SH-SY5Y (cell line): ENCODE measurements around the gene IGF1R.

Experiments
- GATA2 ChIP-seq: IDR thresholded peaks from 2 replicates; pipeline ENCODE4 v1.6.1; 2011; ENCODE audit warnings: mild to moderate bottlenecking, low read depth, low read length
- GATA3 ChIP-seq: IDR thresholded peaks from 2 replicates; pipeline ENCODE4 v1.6.1; 2011; ENCODE audit warnings: low read depth, mild to moderate bottlenecking, low read length, moderate library complexity

The IGF1R gene

GRCh38 chr15:98764291-98764690 is 116.0 kb downstream of the IGF1R start:
- TF ChIP-seq GATA2: no peak
- TF ChIP-seq GATA3: no peak

GRCh38 chr15:98765610-98766009 is 117.3 kb downstream of the IGF1R start:
- no peak for TF ChIP-seq GATA3
- no peak for TF ChIP-seq GATA2

DNA sequence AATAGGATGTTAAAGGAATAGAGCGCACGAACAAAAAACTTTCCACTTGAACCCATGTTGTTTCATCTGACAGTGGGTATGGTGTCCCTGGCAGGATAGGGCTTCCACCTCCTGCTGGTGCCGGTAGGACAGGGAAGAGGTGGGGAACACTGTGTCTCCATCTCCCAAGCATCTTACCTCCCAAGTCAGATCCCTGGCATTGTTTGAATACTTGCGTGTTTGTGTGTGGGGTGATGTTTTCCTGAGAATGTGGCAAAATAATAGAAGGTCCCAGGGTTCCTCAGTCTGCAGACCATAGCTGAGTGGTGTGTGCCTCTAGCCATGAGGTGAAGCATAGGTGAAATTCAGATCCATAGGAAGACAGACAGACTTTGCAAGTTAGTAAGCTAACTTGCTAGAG is 119.4 kb downstream of the IGF1R start:
- TF ChIP-seq GATA2 (no peak), GATA3 (no peak)

DNA sequence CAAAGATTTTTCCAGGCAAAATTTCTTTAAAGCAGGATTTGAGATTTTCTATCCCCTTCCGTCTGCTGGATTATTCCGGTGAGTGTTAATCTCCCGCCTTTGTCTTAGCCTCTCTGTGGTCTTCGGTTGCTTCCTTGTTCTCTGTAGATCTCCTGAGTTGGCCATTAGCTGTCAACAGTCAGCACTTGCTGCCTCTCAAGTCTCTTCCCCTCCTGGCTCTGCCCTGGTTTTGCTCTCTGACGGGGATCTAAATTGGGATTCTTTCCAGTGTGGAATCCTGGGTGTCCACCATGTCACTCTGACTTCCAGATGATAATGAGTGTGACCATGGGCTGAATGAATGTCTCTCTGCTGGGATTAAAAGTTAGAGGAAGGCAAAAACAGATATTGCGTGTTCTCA is 121.5 kb downstream of the IGF1R start:
- TF ChIP-seq GATA3 (no peak), GATA2 (no peak)

DNA sequence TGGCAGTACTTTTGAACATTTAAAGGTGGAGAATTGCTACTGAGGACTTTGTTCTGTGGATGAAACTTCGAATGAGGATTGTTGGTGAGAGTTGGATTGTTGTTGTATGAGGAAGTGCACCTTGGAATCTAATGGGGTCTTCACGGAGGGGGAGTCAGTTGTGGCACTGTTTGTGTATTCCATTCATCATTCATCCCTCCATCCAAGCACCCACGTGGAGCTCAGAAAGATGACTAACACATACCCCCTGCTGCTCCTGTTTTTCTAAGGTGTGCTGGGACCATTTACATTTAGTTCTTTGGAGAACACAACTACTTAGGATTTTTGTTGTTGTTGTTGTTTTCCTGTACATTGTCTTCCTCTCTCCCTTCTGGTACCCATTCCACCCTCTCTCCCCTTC is 122.6 kb downstream of the IGF1R start:
- TF ChIP-seq GATA3: no peak
- no peak for TF ChIP-seq GATA2

- TF ChIP-seq GATA2 (no peak), GATA3 (no peak)
These were observed 123.2 kb downstream of the IGF1R start for GRCh38 chr15:98771541-98771940.

GRCh38 chr15:98772895-98773294 is 124.6 kb downstream of the IGF1R start:
- TF ChIP-seq GATA2 (no peak), GATA3 (no peak)

- TF ChIP-seq GATA3 (no peak), GATA2 (no peak)
These were observed 125.3 kb downstream of the IGF1R start for GRCh38 chr15:98773616-98774015.

GRCh38 chr15:98774756-98775497 is 126.6 kb downstream of the IGF1R start:
- TF ChIP-seq GATA2: no peak
- TF ChIP-seq GATA3: no peak

DNA sequence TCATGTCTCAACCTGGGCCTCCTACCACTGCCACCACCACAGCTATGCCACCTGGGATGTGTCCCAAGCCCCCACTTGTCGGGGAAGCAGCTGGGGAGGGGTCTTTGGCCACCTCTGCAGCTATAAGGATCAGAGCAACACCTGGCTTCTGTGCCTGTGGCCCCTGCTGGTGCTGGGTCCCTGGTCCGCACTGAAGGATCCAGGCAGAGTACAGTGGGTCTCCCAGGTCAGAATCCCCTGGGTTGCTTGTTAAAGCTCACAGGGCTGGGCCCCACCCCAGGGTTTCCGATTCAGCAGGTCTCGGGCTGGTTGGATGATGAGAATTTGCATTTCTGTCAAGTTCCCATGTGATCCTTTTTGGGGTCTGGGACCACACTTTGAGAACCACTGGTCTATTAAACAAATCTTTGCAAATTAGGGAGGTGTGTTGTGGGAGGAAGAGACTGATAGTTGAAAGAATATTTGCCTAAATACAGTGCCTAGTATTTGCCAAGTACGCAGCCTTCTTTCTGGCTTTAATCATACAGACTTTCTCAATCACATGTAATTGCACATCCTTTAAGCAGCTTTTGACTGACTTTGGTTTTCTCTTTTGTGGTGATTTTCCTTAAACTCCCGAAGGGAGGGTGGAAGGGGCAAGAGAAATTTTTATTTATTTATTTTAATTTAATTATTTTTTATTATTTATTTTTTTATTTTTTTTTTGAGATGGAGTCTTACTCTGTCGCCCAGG is 127.3 kb downstream of the IGF1R start:
- no peak for TF ChIP-seq GATA3
- no peak for TF ChIP-seq GATA2

DNA sequence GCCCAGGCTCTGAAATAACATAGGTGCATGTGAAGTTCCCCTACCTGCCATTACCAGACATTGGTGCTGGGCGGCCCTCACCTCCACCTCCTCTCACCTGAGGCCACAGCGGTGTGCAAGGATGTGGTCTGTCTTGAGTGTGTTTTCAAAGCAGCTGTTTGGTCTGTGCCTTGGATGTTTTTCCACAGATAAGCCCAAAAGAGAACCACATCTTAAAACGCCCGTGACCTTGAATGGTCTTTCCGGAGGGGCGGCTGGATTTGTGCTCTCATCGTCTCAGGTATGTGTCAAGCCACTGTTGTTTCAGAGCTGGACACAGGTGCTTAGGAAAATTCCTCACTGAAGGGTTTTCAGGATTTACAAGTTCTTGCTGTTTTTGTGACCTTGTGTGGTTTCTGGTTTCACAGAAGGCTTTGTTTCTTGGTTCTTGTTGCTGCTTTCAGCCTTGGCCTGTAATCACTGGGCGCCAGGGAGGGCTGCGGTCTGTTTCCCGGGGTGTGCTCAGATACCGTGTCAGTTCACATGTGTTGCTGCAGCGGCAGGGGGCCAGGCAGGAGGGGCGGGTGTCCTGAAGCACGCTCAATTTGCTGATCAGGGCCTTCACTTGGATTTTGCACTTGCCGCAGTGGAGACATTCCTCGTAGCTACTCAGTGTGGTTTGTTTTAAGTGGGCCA is 128.4 kb downstream of the IGF1R start:
- TF ChIP-seq GATA2: no peak
- TF ChIP-seq GATA3: no peak

DNA sequence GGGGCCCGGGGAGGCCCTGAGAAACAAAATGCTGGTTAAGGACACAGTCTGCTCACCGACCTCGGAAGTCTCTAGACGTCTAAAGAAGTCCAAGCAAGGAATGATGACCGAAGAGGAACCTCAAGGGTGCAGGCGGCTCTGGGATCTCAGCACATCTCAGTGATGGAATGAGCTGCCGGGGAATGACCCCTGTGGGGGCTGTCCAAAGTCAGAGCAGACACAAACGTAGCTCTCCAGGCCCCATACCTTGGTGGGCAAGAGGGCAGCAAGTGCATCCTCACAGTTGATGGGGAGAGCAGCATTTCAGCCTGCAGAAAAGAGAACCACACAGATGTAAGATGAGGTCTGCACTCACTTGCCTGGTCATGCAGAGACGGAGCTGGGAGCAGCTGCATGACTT is 129.1 kb downstream of the IGF1R start:
- TF ChIP-seq GATA2 (no peak), GATA3 (no peak)

DNA sequence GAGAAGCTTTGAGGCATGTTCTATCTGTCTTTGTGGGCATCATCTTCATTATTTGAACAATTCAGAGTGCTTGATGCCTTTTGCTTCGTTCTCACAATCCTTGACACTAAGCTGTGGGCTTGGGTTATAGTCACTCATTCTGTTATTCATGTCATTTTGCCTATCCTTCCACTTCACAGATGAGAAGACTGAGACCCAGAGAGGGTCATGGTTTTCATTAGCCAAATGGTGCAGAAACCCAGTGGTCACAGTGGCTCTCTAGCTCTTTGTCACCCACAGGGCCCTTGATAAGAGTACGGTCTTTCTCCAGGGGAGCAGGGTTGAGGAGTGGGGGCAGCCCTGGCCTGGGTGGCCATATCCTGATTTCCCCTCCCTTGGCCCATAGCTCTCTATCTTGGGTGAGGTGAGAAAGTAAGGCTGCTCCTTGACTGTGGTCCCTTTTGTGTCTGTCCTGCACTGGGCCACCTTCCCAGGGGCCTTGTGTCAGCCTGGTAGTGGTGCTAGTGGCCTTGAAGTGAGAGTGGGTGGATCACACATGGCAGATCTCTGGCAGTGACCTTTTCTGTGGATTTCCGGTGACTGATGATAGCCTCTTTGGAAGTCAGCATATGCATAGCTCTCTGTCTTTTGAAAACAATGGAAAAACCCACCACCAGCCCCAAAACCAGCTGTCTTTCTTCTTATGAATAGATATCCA is 130.1 kb downstream of the IGF1R start:
- TF ChIP-seq GATA2 (no peak), GATA3 (no peak)

DNA sequence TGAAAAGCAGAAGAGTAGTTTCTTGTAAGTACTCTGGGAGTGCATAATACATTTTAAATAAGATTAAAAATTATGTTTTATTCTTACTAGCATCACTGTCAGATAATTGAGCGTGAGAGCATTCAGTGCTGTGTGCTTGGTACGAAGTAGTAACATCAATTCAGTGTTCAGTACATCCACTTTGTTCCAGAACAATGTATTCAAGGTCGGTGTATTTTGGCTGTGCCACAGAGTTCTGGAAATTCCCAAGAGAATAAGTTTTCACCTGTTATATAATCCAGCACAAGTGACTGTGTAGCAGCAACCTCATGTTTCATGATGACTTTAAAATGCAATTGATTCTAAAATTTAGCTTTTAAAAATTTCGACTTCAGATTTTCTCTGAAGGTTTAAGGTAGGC is 130.6 kb downstream of the IGF1R start:
- TF ChIP-seq GATA2: no peak
- TF ChIP-seq GATA3: no peak

GRCh38 chr15:98779463-98780071 is 131.2 kb downstream of the IGF1R start:
- TF ChIP-seq GATA2 (no peak; the same call in 1 of the 2 replicates), GATA3 (no peak)
